ENCODE data around the gene KIF11. TPM values are rescaled to one million over a fixed set of nuclear protein-coding genes. Genes with fewer than 3 reads are reported as not detected.

The KIF11 gene
- total RNA-seq, 2 experiments from 2014 or later, result 56.3 to 57.3 TPM

DNA sequence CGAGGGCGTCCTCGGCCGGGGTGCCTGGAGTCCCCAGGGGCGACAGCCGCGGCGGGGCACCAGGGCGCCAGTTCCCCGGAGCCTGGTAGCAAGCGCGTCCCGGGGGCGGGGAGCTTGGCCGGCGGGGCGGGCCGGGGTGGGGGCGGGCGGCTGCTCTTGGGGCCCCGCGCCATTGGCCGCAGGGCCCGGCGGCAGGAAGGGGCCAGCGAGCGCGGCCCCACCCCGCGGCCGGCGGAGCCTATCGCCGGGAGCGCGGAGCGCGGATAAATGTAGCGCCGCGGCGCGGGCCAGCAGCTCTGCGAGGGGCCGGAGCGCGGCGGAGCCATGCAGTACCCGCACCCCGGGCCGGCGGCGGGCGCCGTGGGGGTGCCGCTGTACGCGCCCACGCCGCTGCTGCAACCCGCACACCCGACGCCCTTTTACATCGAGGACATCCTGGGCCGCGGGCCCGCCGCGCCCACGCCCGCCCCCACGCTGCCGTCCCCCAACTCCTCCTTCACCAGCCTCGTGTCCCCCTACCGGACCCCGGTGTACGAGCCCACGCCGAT lies 96.8 kb downstream of the KIF11 start, which contains the start of gene HHEX:
Gene HHEX, plus strand, starts transcription at position 293 of the 548 bp plus-strand sequence. Its CDS starts 32 bp downstream, at position 325.
- H3K36me3 Mint-ChIP-seq, result no peaks in the 10 kb centered on the region
- H3K4me3 Mint-ChIP-seq, result peak within 1 kb of the TSS; percentile 53
- H3K27ac Mint-ChIP-seq, result no peak within 1 kb of the TSS
- POLR2A ChIA-PET, result no interaction called here
- peaks cover 3% of the 10 kb centered on the region for H3K9me3 Mint-ChIP-seq
- peaks cover 20% of the 10 kb centered on the region for H3K4me1 Mint-ChIP-seq (ENCODE audit: low read depth)
- CTCF ChIA-PET, result interaction anchor here (1.7 kb wide), 1 partner anchor 116 kb away, joined by 4 read pairs; the partner anchor contains the start of gene IDE
- DNase-seq, result peak; percentile 46
- intact Hi-C loops (cut with micrococcal nuclease), result loop anchor here (5.0 to 10.0 kb wide), 3 partner anchors 97 to 385 kb away; partner anchors contain the start of genes CYP26A1, EXOC6 and KIF11
- H3K27me3 Mint-ChIP-seq, result peaks cover 60% of the 10 kb centered on the region

DNA sequence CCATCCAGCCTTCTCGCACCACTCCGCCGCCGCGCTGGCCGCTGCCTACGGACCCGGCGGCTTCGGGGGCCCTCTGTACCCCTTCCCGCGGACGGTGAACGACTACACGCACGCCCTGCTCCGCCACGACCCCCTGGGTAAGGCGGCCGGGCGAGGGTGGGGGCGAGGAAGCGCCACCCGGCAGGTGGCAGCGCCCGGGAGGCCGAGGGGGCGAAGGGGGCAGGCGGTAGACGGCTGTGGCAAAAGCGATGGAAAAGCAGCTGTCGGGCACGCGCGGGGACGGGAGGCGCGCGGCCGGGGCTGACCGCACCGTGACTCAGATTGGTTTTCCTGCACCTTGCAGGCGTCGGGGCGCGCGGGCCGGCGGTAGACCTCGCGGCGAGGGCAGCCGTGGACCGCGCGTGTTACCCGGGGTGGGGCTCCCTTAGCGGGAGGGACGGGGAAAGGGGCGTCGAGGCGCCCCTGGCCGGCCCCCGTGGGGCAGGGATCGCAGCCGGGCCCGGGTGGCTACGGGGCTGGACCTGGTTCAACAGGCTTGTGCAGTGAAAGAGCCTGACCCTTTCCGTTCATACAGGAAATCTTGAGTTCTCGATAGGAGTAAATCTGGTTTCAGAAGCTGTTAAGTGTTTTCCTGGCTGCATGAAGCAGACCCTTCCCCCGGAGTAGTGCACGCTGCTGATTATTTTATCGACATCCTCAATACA lies 97.4 kb downstream of the KIF11 start:
- Mint-ChIP-seq H3K9me3 (peaks cover 2% of the 10 kb centered on the region), H3K36me3 (no peaks in the 10 kb centered on the region), H3K4me1 (ENCODE audit: low read depth) (peaks cover 20% of the 10 kb centered on the region), H3K27ac (no peak overlapping the region), H3K27me3 (peaks cover 61% of the 10 kb centered on the region), H3K4me3 (peak overlapping the region; percentile 52)
- intact Hi-C loops (cut with micrococcal nuclease), result loop anchor here (5.0 to 10.0 kb wide), 3 partner anchors 98 to 384 kb away; partner anchors contain the start of genes CYP26A1, EXOC6 and KIF11
- POLR2A ChIA-PET, result interaction anchor here (0.7 kb wide), 1 partner anchor 158 kb away, joined by 3 read pairs; the partner anchor contains the start of gene EXOC6
- CTCF ChIA-PET, result interaction anchor here (1.5 to 1.7 kb wide), 2 partner anchors 116 to 155 kb away, joined by 4 read pairs; partner anchors contain the start of gene IDE
- DNase-seq, result peak; percentile 81

DNA sequence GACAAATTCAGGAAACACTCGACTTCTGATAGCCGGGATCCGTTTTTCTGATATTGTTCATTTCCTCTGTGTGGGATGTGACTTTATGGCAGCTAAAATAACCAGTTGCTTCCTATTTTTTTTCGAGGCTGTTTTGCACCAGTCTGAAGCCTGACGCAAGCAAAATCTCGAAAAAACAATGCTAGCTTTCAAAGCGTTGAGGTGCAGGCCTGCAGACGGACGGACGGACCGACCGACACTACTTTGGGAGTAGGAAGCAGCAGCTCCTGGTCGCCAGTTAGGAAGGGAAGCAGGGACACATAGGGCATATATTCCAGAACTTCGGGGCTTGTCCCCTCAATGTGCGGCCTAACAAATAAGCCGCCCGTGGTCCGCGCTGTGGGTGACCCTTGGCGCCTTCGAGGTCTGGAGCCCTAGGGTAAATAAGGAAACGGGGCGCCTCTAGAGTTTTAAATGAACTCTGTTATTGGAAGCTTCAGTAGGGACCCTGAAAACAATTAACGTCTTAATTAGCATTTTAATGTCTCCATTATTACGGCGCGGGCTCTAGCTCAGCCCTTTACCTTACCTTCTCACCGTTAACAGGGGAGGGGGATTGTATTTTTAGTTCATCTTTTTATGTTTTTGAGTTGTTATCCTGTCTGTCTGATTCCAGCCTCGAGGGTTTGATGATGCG lies 98.1 kb downstream of the KIF11 start:
- DNase-seq, result no peak
- ChIA-PET POLR2A (interaction anchor here (0.7 kb wide), 1 partner anchor 157 kb away, joined by 3 read pairs; the partner anchor contains the start of gene EXOC6), CTCF (interaction anchor here (1.5 to 1.7 kb wide), 2 partner anchors 117 to 154 kb away, joined by 4 read pairs; partner anchors contain the start of gene IDE)
- peak overlapping the region; percentile 40 for H3K4me3 Mint-ChIP-seq
- intact Hi-C loops (cut with micrococcal nuclease), result loop anchor here (5.0 to 10.0 kb wide), 3 partner anchors 99 to 384 kb away; partner anchors contain the start of genes CYP26A1, EXOC6 and KIF11
- H3K4me1 Mint-ChIP-seq (ENCODE audit: low read depth), result peaks cover 20% of the 10 kb centered on the region
- no peaks in the 10 kb centered on the region for H3K9me3 Mint-ChIP-seq
- no peak overlapping the region for H3K27ac Mint-ChIP-seq
- H3K27me3 Mint-ChIP-seq, result peaks cover 59% of the 10 kb centered on the region
- no peaks in the 10 kb centered on the region for H3K36me3 Mint-ChIP-seq

DNA sequence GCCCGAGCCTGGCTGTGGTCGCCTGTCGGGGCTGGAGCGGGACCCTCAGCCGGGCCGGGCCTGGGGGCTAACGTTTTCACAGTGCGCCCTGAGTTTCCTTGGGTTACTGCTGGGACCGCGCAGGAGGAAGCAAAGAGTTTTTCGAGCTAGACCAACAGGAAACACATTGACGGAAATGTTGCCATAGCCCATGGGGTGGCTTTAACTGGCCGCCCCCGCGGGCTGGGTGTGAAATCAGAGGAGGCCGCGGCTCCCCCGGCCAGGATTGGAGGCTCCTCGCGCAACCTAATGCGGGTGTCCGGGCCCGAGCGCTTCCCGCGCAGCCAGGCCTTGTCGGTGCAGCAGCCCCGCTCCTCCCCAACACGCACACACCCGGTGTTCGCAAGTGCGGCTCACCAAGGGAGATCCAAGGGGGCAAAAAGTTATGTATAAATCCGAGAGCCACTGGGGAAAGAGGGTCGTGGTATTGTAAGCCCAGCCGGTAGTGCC lies 98.7 kb downstream of the KIF11 start:
- POLR2A ChIA-PET, result no interaction called here
- Mint-ChIP-seq H3K4me3 (peak overlapping the region; percentile 23), H3K4me1 (ENCODE audit: low read depth) (peaks cover 20% of the 10 kb centered on the region), H3K9me3 (no peaks in the 10 kb centered on the region), H3K27ac (no peak overlapping the region), H3K36me3 (no peaks in the 10 kb centered on the region), H3K27me3 (peaks cover 61% of the 10 kb centered on the region)
- peak; percentile 45 for DNase-seq
- CTCF ChIA-PET, result interaction anchor here (1.5 to 1.7 kb wide), 2 partner anchors 118 to 154 kb away, joined by 4 read pairs; partner anchors contain the start of gene IDE
- intact Hi-C loops (cut with micrococcal nuclease), result loop anchor here (5.0 to 10.0 kb wide), 3 partner anchors 99 to 383 kb away; partner anchors contain the start of genes CYP26A1, EXOC6 and KIF11

DNA sequence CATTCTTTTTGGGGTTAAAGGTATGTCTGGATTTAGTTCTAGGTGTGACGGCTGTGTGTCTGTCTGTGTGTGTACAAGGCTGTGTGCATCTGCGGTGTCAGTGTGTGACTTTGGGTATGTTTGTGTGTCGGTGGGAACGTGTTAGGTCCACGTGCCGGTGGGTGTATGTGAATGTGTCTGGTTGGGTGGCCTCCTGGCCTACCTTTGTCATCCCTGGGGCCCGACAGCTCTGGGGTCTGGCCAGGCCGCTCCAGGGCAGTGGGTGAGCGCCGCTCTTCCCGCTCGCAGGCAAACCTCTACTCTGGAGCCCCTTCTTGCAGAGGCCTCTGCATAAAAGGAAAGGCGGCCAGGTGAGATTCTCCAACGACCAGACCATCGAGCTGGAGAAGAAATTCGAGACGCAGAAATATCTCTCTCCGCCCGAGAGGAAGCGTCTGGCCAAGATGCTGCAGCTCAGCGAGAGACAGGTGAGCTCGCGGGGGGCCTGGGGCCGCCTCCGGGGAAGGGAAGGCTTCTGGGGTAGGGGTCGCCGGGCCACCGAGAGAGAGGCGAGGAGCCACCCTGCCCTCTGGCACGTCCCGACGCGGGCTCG lies 99.2 kb downstream of the KIF11 start:
- POLR2A ChIA-PET, result no interaction called here
- Mint-ChIP-seq H3K36me3 (no peaks in the 10 kb centered on the region), H3K27me3 (peaks cover 65% of the 10 kb centered on the region), H3K27ac (no peak overlapping the region), H3K9me3 (no peaks in the 10 kb centered on the region), H3K4me3 (no peak overlapping the region), H3K4me1 (ENCODE audit: low read depth) (peaks cover 20% of the 10 kb centered on the region)
- CTCF ChIA-PET, result interaction anchor here (1.5 kb wide), 1 partner anchor 153 kb away, joined by 4 read pairs; no protein-coding TSS in a partner anchor
- intact Hi-C loops (cut with micrococcal nuclease), result loop anchor here (5.0 to 10.0 kb wide), 3 partner anchors 100 to 383 kb away; partner anchors contain the start of genes CYP26A1, EXOC6 and KIF11
- DNase-seq, result no peak

DNA sequence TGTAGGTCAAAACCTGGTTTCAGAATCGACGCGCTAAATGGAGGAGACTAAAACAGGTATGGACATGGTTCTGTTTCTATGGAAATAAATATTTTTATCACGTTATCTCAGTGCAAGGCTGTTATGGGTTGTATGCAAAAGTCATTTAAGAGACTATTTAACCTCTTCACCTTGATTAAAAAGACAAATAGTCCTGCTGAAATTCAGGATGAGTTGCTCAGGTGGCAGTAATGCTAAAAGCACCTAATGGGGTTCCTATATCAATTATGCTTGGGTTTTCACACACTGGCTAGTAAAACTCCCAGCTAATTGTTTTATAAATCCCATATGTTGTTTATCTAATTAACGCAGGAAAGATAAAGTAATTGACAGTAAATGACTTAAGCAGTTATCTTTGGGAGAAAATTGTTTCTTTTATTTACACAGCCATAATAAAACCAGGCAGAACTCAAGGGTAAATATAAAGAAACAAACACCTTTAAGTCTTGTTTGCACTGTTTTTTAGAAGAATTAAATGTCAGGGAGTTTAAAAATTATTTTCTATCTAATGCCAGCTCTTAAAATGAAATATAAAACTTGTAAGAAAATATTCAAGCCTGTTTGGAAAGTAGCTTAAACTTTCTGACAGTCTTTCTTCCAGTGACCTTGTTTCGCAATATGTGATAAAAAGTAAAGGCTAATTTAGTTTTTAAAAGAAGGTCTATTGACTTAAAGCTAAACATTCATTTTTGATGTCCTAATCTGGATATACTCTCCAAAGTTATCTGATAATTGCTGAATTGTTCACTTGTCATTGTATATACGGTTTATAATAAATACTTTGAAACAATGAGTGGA lies 100.0 kb downstream of the KIF11 start:
- Mint-ChIP-seq H3K9me3 (no peaks in the 10 kb centered on the region), H3K4me3 (no peak overlapping the region), H3K4me1 (ENCODE audit: low read depth) (peaks cover 20% of the 10 kb centered on the region), H3K27me3 (peaks cover 67% of the 10 kb centered on the region), H3K36me3 (no peaks in the 10 kb centered on the region), H3K27ac (no peak overlapping the region)
- ChIA-PET POLR2A (no interaction called here), CTCF (interaction anchor here (1.1 kb wide), 1 partner anchor 155 kb away, joined by 3 read pairs; the partner anchor contains the start of gene EXOC6)
- DNase-seq, result no peak
- intact Hi-C loops (cut with micrococcal nuclease), result loop anchor here (5.0 to 10.0 kb wide), 3 partner anchors 101 to 382 kb away; partner anchors contain the start of genes CYP26A1, EXOC6 and KIF11

DNA sequence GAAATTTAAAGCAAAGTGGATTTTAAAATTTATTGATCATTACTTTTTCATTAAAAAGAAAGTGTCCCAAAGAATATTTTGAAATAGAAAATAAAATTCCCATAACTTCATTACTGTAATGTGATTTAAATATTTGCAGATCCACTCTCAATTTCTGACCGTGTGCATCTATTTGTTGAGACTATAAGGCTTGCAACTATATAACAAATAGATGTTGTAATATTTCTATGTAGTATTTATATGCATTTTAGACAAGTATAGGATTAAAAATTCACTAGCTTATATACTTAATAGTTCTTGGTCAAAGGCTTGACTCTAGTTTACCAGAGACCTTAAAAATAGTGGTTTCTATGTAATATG lies 100.6 kb downstream of the KIF11 start:
- peaks cover 67% of the 10 kb centered on the region for H3K27me3 Mint-ChIP-seq
- DNase-seq, result no peak
- no peaks in the 10 kb centered on the region for H3K9me3 Mint-ChIP-seq
- no peak overlapping the region for H3K4me3 Mint-ChIP-seq
- POLR2A ChIA-PET, result no interaction called here
- H3K4me1 Mint-ChIP-seq (ENCODE audit: low read depth), result peaks cover 26% of the 10 kb centered on the region
- no peak overlapping the region for H3K27ac Mint-ChIP-seq
- intact Hi-C loops (cut with micrococcal nuclease), result loop anchor here (5.0 to 10.0 kb wide), 3 partner anchors 101 to 381 kb away; partner anchors contain the start of genes CYP26A1, EXOC6 and KIF11
- H3K36me3 Mint-ChIP-seq, result no peaks in the 10 kb centered on the region
- CTCF ChIA-PET, result interaction anchor here (1.1 kb wide), 1 partner anchor 154 kb away, joined by 3 read pairs; the partner anchor contains the start of gene EXOC6

DNA sequence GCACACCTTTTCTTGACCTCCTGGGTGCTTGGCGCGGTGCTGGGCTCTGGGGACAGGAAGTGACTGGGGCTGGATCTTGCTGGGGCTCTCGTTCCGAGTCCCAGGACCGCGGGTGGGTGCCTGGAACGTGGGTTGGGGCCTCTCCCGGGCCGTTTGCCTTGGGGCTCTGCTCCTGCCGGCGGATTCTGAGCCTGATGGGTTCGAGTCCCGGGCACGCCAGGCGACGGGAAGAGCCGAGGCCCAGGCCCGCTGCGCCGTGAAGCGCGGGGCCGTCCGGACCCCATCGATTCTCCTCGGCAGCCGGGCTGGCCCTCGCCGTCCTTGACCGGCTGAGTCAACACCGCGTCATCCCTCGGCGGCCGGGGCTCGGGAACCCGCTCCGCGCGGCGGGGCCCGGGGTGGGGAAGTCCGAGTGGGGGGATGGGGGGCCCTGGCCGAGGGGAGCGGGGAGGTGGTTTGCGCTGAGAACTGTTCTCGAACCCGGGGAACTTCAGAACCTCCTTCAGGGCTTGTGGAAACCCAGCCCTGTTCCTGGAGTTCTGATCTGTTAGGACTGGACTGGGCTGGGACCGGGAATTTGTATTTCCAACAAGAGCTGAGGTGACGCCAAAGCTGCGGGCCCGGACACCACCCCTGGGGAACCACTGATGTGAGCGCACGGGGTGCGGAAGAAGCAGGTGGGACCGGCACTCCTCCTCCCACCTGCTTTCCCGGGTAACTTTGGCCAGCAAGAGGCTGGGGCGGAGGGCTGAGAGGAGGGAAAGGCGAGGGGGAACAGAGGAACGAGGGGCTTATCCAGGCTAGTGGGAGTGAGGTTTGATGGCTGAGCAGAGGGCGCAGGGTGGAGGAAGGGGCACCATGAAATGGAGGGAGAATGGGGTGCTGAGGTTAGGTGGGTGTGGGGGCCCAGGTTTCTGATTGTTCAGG lies 103.0 kb downstream of the KIF11 start:
- Mint-ChIP-seq H3K4me1 (ENCODE audit: low read depth) (peaks cover 35% of the 10 kb centered on the region), H3K4me3 (no peak overlapping the region), H3K9me3 (no peaks in the 10 kb centered on the region), H3K27me3 (peaks cover 71% of the 10 kb centered on the region), H3K27ac (no peak overlapping the region), H3K36me3 (no peaks in the 10 kb centered on the region)
- ChIA-PET CTCF (no interaction called here), POLR2A (no interaction called here)
- intact Hi-C loops (cut with micrococcal nuclease), result loop anchor here (10.0 kb wide), 1 partner anchor 379 kb away; the partner anchor contains the start of gene CYP26A1
- DNase-seq, result no peak

DNA sequence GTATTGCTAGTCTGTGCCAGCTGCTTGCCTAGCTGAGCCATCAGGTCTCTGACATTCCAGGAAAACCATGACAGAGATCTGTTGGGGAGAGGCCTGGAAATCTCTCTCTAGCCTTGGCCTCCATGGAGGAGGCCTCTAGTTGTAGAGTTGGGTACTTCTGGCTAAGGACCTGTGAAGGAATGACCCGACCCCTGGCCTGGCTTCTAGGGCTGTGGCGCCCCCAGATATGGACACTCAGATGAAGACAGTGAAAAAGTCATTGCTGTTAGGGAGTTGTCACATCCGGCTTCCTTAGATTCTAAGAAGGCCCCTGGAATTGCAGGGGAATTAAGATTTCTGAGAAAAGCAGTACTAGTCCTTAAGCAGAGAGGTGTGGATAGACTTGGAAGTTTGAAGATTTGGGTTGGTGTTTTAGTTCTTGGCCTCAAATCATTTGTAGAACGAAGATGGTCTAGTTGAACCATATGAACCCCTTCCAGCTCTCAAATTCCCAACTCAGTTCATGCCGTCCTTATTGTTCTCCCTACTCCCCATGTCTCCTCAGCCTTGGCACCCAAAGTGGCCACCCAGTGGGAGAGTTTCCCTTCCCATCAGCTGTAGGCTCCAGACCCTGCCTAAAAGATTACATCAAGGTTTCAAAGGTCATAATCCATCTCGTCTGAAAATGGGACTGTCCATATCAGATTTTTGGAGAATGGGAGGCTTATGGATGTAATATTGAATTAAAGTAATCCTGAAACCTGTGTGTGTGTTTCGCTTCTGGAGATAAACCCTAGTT lies 103.9 kb downstream of the KIF11 start:
- POLR2A ChIA-PET, result no interaction called here
- intact Hi-C loops (cut with micrococcal nuclease), result loop anchor here (10.0 kb wide), 1 partner anchor 378 kb away; the partner anchor contains the start of gene CYP26A1
- Mint-ChIP-seq H3K36me3 (no peaks in the 10 kb centered on the region), H3K4me1 (ENCODE audit: low read depth) (peaks cover 27% of the 10 kb centered on the region), H3K9me3 (no peaks in the 10 kb centered on the region), H3K4me3 (no peak overlapping the region), H3K27me3 (peaks cover 73% of the 10 kb centered on the region), H3K27ac (no peak overlapping the region)
- CTCF ChIA-PET, result no interaction called here
- DNase-seq, result no peak
